ENCODE data around the gene KCNG4.
A peak's percentile ranks its signal among the peaks of the same experiment; 100 is the strongest.

KCNG4 gene, protein sequence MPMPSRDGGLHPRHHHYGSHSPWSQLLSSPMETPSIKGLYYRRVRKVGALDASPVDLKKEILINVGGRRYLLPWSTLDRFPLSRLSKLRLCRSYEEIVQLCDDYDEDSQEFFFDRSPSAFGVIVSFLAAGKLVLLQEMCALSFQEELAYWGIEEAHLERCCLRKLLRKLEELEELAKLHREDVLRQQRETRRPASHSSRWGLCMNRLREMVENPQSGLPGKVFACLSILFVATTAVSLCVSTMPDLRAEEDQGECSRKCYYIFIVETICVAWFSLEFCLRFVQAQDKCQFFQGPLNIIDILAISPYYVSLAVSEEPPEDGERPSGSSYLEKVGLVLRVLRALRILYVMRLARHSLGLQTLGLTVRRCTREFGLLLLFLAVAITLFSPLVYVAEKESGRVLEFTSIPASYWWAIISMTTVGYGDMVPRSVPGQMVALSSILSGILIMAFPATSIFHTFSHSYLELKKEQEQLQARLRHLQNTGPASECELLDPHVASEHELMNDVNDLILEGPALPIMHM

DNA sequence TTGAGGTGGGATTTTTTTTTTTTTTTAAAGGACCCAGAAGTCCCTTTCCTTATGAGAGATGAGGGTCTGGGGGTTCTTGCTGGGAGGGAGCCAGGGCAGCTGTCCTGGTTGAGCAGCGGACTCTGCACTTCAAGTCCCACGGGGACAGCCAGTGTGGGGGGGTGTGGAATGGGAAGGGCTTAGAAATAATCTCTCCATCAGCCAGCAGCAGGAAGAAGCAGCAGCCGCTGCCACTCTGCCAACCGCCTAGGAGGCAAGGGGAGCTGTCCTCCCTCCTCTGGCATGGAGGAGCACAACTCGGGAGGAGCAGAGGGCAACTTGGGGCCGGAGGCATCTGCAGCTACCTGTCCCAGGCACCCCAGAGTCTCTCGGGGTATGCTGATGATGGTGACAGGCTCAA lies at the start of gene KCNG4:
TSS of gene KCNG4 (minus strand) at position 104 of the 400 bp plus-strand sequence. CDS start 2,527 bp downstream, outside the sequence.
- H3K36me3 ChIP-seq: peaks cover 4% of the 10 kb centered on the region; the same call in 1 of the 2 replicates
- TF ChIP-seq, protein P1, sequence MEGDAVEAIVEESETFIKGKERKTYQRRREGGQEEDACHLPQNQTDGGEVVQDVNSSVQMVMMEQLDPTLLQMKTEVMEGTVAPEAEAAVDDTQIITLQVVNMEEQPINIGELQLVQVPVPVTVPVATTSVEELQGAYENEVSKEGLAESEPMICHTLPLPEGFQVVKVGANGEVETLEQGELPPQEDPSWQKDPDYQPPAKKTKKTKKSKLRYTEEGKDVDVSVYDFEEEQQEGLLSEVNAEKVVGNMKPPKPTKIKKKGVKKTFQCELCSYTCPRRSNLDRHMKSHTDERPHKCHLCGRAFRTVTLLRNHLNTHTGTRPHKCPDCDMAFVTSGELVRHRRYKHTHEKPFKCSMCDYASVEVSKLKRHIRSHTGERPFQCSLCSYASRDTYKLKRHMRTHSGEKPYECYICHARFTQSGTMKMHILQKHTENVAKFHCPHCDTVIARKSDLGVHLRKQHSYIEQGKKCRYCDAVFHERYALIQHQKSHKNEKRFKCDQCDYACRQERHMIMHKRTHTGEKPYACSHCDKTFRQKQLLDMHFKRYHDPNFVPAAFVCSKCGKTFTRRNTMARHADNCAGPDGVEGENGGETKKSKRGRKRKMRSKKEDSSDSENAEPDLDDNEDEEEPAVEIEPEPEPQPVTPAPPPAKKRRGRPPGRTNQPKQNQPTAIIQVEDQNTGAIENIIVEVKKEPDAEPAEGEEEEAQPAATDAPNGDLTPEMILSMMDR (IDR thresholded peaks at IDR 0.05; ENCODE audit: low read depth, low read length): no peak
- peak within 1 kb of the TSS; percentile 39 for H3K4me3 ChIP-seq (ENCODE audit: low read depth, low read length)
- H3K9me3 ChIP-seq (ENCODE audit: severe bottlenecking): no peaks in the 10 kb centered on the region
- DNase-seq: peak; percentile 51
- no peaks in the 10 kb centered on the region for H3K27me3 ChIP-seq (ENCODE audit: insufficient read depth, low read depth, severe bottlenecking)
- peak within 1 kb of the TSS; percentile 37 for H3K27ac ChIP-seq

DNA sequence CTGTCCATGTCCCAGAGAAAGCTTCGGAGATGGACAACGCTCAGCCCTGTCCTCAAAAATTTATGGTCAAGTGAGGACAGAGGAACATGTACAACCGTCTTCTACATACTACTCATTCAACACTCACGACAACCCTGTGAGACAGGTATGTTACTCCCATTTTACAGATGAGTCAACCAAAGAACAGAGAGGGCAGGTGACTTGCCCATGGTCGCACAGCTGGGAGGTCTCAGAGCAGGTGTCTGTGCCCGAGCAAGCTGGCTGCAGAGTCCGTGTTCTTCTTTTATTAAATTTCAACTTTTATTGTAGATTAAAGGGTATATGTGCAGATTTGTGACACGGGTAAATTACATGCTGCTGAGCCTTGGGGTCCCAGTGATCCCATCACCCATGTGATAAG lies 49.1 kb upstream of the KCNG4 start:
- TF ChIP-seq, protein P1 (IDR thresholded peaks at IDR 0.05; ENCODE audit: low read depth, low read length): no peak
- H3K9me3 ChIP-seq (ENCODE audit: severe bottlenecking): no peaks in the 10 kb centered on the region
- no peak for DNase-seq
- H3K27ac ChIP-seq: no peak overlapping the region
- H3K4me3 ChIP-seq (ENCODE audit: low read depth, low read length): no peak overlapping the region
- no peaks in the 10 kb centered on the region for H3K27me3 ChIP-seq (ENCODE audit: insufficient read depth, low read depth, severe bottlenecking)
- H3K36me3 ChIP-seq: no peaks in the 10 kb centered on the region

DNA sequence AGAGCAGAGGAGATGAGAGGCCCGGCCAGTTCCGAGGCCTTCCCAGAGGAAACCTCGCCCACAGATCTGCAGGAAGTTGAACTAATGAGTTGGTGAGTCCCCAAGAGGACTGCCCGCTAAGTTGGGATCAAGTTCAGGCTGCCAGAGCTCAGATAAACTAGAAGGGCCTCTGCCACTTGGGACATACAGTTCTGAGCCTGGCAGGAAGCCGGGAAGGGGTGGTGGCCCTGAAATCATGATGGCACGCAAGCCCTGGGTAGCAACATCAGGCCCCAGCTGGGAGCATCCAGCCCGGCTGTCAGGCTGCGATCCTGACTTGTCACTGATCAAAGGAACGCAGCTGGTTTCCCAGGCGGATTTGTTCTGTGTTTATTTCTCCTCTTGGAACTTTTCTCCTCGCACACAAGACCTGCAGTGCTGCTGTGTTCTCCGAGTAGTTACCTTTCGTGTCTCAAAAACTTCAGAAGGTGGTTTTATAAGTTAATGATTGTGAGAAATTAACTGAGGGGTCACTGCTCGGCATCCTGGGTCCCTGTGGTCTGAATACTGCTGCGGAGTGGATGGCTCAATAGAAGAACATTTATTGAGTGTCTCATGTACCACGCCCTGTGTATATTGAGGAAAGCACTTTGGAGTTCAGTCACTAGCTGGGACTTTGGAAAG lies 46.9 kb upstream of the KCNG4 start:
- Histone ChIP-seq H3K27ac (no peak overlapping the region), H3K27me3 (ENCODE audit: insufficient read depth, low read depth, severe bottlenecking) (no peaks in the 10 kb centered on the region), H3K4me3 (ENCODE audit: low read depth, low read length) (no peak overlapping the region), H3K9me3 (ENCODE audit: severe bottlenecking) (no peaks in the 10 kb centered on the region), H3K36me3 (no peaks in the 10 kb centered on the region)
- DNase-seq: no peak
- TF ChIP-seq, protein P1 (IDR thresholded peaks at IDR 0.05; ENCODE audit: low read depth, low read length): no peak

DNA sequence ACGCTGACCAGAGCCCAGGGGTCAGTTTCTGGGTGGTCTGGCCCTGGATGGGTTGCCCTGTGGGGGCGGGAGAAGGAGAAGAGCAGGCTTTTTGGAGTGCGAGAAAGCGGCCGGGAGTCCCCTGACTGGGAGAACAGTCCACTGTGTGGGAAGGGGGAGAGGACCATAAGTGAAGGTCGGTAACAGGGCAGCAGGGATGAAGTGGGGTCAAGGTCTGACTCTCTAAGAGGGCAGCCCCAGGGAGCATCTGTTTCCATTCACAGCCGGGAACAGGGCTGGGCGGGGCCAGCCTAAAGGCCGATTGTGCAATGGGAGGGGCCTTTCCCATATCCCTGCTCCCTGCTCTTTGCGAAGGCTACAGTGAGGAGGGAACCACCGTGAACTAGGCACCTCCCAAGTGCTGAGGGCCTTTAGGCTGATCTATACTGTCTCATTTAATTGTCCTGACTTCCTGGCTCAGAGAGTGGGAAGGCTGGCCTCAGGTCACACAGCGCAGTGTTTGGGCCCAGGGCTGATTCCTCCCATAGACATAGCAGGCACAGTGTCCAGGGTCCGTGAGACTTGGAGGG lies 44.4 kb upstream of the KCNG4 start:
- TF ChIP-seq, protein P1 (IDR thresholded peaks at IDR 0.05; ENCODE audit: low read depth, low read length): no peak
- H3K27ac ChIP-seq: peak overlapping the region; percentile 40
- H3K36me3 ChIP-seq: no peaks in the 10 kb centered on the region
- no peak overlapping the region for H3K4me3 ChIP-seq (ENCODE audit: low read depth, low read length)
- DNase-seq: peak; percentile 66
- H3K9me3 ChIP-seq (ENCODE audit: severe bottlenecking): no peaks in the 10 kb centered on the region
- H3K27me3 ChIP-seq (ENCODE audit: insufficient read depth, low read depth, severe bottlenecking): no peaks in the 10 kb centered on the region

DNA sequence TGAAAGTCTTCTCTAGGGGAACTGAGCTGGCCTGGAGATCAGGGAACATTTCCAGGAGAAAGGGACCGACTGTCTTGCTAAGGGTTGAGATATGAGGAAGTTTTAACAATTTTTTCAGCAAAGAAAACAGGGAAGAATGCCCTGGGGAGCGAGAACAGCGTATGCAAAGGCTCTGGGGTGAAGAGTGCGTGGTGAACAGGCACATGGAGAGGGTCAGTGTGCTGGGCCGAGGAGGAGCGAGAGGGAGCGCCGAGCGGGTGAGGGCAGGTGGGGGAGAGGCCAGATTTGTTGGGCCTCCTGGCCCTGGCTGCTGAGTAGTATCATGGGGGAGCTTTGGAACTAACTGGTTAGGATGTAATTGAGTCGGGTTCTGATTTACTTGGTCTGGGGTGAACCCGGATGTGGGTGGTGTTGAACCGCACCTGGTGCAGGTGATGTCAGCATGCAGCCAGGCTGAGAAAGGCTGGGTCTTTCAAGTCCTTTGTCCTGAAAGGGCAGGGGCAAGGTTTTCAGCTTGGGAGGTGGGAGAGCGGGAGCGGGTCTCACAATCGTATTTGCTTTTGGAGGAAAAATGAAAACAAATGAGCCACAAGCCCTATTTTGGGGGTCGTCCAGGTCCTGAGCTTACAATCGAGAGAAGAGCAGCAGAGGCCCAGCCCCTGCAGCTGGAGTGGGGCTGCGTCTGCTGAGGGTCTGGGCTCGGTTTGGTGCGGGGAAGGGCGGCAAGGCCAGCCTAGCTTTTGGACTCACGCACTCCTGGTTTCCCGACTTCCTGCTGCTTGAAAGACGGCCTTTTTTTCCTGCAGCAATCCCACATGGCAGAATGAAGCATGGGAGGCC lies 43.7 kb upstream of the KCNG4 start:
- Histone ChIP-seq H3K4me3 (ENCODE audit: low read depth, low read length) (no peak overlapping the region), H3K27ac (peak overlapping the region; percentile 40)

More for the DNA sequence above, 43.7 kb upstream of the KCNG4 start:
- H3K27me3 ChIP-seq (ENCODE audit: insufficient read depth, low read depth, severe bottlenecking): no peaks in the 10 kb centered on the region
- TF ChIP-seq, protein P1 (IDR thresholded peaks at IDR 0.05; ENCODE audit: low read depth, low read length): no peak
- H3K36me3 ChIP-seq: no peaks in the 10 kb centered on the region
- no peaks in the 10 kb centered on the region for H3K9me3 ChIP-seq (ENCODE audit: severe bottlenecking)
- DNase-seq: no peak

Data from WERI-Rb-1 (cell line).